Measurements from ENCODE around the gene LIMD2. TPM values are rescaled to one million over a fixed set of nuclear protein-coding genes. Genes with fewer than 3 reads are reported as not detected.

The LIMD2 gene
- total RNA-seq, 2 experiments from 2014 or later = 711 to 727 TPM

DNA sequence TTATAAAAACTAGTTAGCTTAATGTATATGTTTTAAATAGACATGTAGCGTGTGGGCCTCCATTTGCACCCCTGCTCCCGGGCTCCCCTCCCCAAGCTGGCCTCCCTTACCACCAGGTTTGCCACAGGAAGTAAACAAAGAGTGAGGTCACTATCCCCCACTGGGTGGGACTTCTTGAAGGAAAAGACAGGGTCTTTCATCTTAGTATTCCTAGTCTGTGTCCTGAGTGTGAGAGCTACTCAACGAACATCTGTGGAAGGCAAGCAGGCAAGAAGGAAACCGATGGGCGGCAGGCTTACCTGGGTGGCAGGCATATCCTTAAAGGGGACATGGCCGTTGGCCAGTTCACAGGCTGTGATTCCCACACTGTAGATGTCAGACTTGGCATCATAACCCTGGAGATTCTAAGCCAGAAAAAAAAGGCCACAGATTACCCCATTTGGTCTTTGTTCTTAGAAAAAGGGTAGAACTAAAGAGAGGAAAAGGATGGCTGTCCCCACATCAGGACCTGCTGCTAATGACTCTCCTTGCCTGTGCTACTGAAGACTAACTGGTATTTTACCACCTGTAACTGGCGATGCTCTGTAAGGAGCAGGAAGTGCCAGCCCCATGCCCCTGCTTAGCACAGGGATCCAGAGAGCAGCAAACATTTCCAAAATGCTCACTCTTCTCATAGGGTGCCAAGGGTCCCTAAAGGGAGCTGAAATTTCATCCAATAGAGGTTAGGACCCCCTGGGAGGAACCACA, 6.6 kb upstream of the LIMD2 start:
- CTCF ChIA-PET = interaction anchor here (3.0 kb wide), 1 partner anchor 9 kb away, joined by 21 read pairs; no protein-coding TSS in a partner anchor
- ATAC-seq (ENCODE audit: poor library complexity) (peak; percentile 6), DNase-seq (peak in 4 of 14 experiments; percentile 42 to 67 (median 48))
- Histone ChIP-seq H3K4me3 (ENCODE audit: low read length) (peak overlapping the region; percentile 39), H3K27me3 (ENCODE audit: control insufficient read depth in 1 of 2, insufficient read depth in 2 of 2, low read length in 2 of 2) (no peaks in the 10 kb centered on the region), H3K36me3 (ENCODE audit: insufficient read depth, low read length) (peaks cover 11% of the 10 kb centered on the region), H3K27ac (ENCODE audit: low read depth in 1 of 2, low read length in 2 of 2) (peak overlapping the region; percentile 69 to 70), H3K4me1 (ENCODE audit: insufficient read depth, low read length) (peaks cover 92% of the 10 kb centered on the region), H3K9me3 (ENCODE audit: control insufficient read depth in 1 of 2, insufficient read depth in 1 of 2, low read length in 2 of 2) (no peaks in the 10 kb centered on the region)
- Mint-ChIP-seq H3K27ac (peak overlapping the region; percentile 100), H3K36me3 (ENCODE audit: low read depth) (peaks cover 44% of the 10 kb centered on the region), H3K9me3 (no peaks in the 10 kb centered on the region), H3K4me1 (ENCODE audit: low read depth) (peaks cover 90% of the 10 kb centered on the region), H3K27me3 (no peaks in the 10 kb centered on the region), H3K4me3 (peak overlapping the region; percentile 75)
- TF ChIP-seq, protein P1, sequence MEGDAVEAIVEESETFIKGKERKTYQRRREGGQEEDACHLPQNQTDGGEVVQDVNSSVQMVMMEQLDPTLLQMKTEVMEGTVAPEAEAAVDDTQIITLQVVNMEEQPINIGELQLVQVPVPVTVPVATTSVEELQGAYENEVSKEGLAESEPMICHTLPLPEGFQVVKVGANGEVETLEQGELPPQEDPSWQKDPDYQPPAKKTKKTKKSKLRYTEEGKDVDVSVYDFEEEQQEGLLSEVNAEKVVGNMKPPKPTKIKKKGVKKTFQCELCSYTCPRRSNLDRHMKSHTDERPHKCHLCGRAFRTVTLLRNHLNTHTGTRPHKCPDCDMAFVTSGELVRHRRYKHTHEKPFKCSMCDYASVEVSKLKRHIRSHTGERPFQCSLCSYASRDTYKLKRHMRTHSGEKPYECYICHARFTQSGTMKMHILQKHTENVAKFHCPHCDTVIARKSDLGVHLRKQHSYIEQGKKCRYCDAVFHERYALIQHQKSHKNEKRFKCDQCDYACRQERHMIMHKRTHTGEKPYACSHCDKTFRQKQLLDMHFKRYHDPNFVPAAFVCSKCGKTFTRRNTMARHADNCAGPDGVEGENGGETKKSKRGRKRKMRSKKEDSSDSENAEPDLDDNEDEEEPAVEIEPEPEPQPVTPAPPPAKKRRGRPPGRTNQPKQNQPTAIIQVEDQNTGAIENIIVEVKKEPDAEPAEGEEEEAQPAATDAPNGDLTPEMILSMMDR (IDR thresholded peaks at IDR 0.05) = no peak
- intact Hi-C loops (cut with DNase I, micrococcal nuclease) = no loop called here
- POLR2A ChIA-PET = interaction anchor here (0.7 to 18.5 kb wide), 16 partner anchors 8 to 799 kb away, joined by 3 to 844 read pairs (median 4); partner anchors contain the start of genes CCDC47, DDX42, DDX5 and LIMD2

DNA sequence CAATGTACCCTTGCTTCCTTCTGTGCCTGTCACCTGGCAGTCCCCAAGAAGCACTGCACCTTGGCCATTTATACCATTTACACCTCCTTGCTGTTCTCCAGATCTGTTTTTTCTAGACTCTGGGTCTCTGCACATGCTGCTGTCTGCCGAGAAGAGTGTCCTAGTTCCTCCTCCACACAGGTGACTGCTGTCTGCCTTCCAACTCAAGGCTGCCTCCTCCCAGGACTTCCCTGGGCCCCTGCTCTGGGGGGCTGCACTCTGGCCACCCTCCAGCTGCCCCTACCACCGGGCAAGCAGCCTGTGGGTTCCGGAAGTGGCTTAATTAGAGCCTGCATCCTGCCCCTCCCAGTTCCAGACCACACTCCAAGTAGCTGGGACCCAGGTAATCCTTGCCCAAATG, 5.7 kb upstream of the LIMD2 start:
- H3K9me3 Mint-ChIP-seq = no peaks in the 10 kb centered on the region
- intact Hi-C loops (cut with DNase I, micrococcal nuclease) = no loop called here
- H3K4me3 Mint-ChIP-seq = peak overlapping the region; percentile 79
- H3K27ac ChIP-seq (ENCODE audit: low read depth in 1 of 2, low read length in 2 of 2) = peak overlapping the region; percentile 69 to 70
- H3K36me3 ChIP-seq (ENCODE audit: insufficient read depth, low read length) = peaks cover 11% of the 10 kb centered on the region
- CTCF ChIA-PET = interaction anchor here (3.0 kb wide), 1 partner anchor 8 kb away, joined by 21 read pairs; no protein-coding TSS in a partner anchor
- TF ChIP-seq, protein P1 (IDR thresholded peaks at IDR 0.05) = no peak
- no peak overlapping the region for H3K4me3 ChIP-seq (ENCODE audit: low read length)
- peaks cover 97% of the 10 kb centered on the region for H3K4me1 ChIP-seq (ENCODE audit: insufficient read depth, low read length)
- H3K27ac Mint-ChIP-seq = peak overlapping the region; percentile 100
- no peaks in the 10 kb centered on the region for H3K9me3 ChIP-seq (ENCODE audit: control insufficient read depth in 1 of 2, insufficient read depth in 1 of 2, low read length in 2 of 2)
- H3K36me3 Mint-ChIP-seq (ENCODE audit: low read depth) = peaks cover 51% of the 10 kb centered on the region
- H3K4me1 Mint-ChIP-seq (ENCODE audit: low read depth) = peaks cover 94% of the 10 kb centered on the region
- POLR2A ChIA-PET = interaction anchor here (0.7 to 18.5 kb wide), 15 partner anchors 7 to 800 kb away, joined by 3 to 844 read pairs (median 4); partner anchors contain the start of genes CCDC47, DDX42, DDX5 and LIMD2
- H3K27me3 Mint-ChIP-seq = no peaks in the 10 kb centered on the region
- DNase-seq = peak in 2 of 14 experiments; percentile 14 to 35
- ATAC-seq (ENCODE audit: poor library complexity) = no peak
- no peaks in the 10 kb centered on the region for H3K27me3 ChIP-seq (ENCODE audit: control insufficient read depth in 1 of 2, insufficient read depth in 2 of 2, low read length in 2 of 2)

DNA sequence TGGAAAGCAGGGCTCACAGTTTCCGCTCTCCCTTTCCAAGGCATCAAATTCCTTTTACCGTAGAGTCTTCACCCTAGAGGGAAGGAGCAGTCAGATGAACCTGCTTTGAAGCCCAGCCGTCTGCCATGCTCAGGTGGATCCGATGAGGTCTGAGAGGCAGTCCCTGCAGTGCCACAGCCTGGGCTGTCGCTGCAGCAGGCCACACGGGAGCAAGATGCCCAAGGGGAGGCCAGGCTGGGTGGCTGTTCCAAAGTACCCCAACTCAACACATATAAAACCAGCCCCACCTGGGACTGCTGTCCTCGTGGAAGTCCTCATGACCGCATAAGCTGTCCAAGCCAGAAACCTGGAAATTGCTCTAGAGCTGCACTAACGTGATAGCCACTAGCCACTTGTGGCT, 4.9 kb upstream of the LIMD2 start:
- intact Hi-C loops (cut with DNase I, micrococcal nuclease) = loop anchor here in 1 of 2 experiments (5.0 kb wide), 1 partner anchor 802 kb away; the partner anchor contains the start of genes CEP95 and DDX5
- no peak overlapping the region for H3K4me3 ChIP-seq (ENCODE audit: low read length)
- POLR2A ChIA-PET = interaction anchor here (1.0 to 18.5 kb wide), 8 partner anchors 5 to 138 kb away, joined by 4 to 844 read pairs (median 4); partner anchors contain the start of genes CCDC47, DDX42, LIMD2 and SMARCD2
- ATAC-seq (ENCODE audit: poor library complexity) (no peak), DNase-seq (no peak)
- H3K9me3 ChIP-seq (ENCODE audit: control insufficient read depth in 1 of 2, insufficient read depth in 1 of 2, low read length in 2 of 2) = no peaks in the 10 kb centered on the region
- no peaks in the 10 kb centered on the region for H3K27me3 ChIP-seq (ENCODE audit: control insufficient read depth in 1 of 2, insufficient read depth in 2 of 2, low read length in 2 of 2)
- Mint-ChIP-seq H3K27me3 (no peaks in the 10 kb centered on the region), H3K27ac (peak overlapping the region; percentile 100), H3K4me1 (ENCODE audit: low read depth) (peaks cover 86% of the 10 kb centered on the region), H3K4me3 (peak overlapping the region; percentile 79), H3K9me3 (no peaks in the 10 kb centered on the region), H3K36me3 (ENCODE audit: low read depth) (peaks cover 46% of the 10 kb centered on the region)
- CTCF ChIA-PET = no interaction called here
- TF ChIP-seq, protein P1 (IDR thresholded peaks at IDR 0.05) = no peak
- H3K36me3 ChIP-seq (ENCODE audit: insufficient read depth, low read length) = peaks cover 11% of the 10 kb centered on the region
- H3K4me1 ChIP-seq (ENCODE audit: insufficient read depth, low read length) = peaks cover 91% of the 10 kb centered on the region
- H3K27ac ChIP-seq (ENCODE audit: low read depth in 1 of 2, low read length in 2 of 2) = no peak overlapping the region
